HG03039 (cell line): Measurements from ENCODE around the gene ECPAS.
"Not testable (repeated sequence)": the region's sequence is repeated elsewhere in the genome, so short reads cannot be mapped to it uniquely, and the experiment has no call there.

Experiments
- ATAC-seq: cut with Tn5 transposase; IDR thresholded peaks from one replicate; pipeline ENCODE4 v1.9.1; 2021; ENCODE audit warnings: mild to moderate bottlenecking, moderate library complexity; ENCODE audit not compliant: unreplicated experiment

The ECPAS gene

GRCh38 chr9:111349766-111350165 is 134.4 kb downstream of the ECPAS start:
- ATAC-seq: no peak

- no peak for ATAC-seq
Observed at GRCh38 chr9:111348821-111349271, 135.3 kb downstream of the ECPAS start.

- ATAC-seq: not testable (repeated sequence)
Observed at GRCh38 chr9:111334318-111334863, 149.8 kb downstream of the ECPAS start.

- no peak for ATAC-seq
Observed at GRCh38 chr9:111330124-111330523, 154.1 kb downstream of the ECPAS start, which contains the start of gene OR2K2. TSS of gene OR2K2 (minus strand) at chr9:111330224. CDS start at chr9:111328433, 1,791 bp downstream.

GRCh38 chr9:111320631-111321030 is 163.6 kb downstream of the ECPAS start:
- no peak for ATAC-seq

- no peak for ATAC-seq
Observed at GRCh38 chr9:111316796-111317195, 167.4 kb downstream of the ECPAS start.
